Measurements from ENCODE around the gene PROSER3. TPM values are rescaled to one million over a fixed set of nuclear protein-coding genes. Genes with fewer than 3 reads are reported as not detected.

Gene PROSER3
- total RNA-seq (14.8 and 16.3 TPM in 2 replicates), polyA plus RNA-seq (28.9 and 35.7 TPM in 2 replicates)

- Histone ChIP-seq H3K36me3 (no peaks in the 10 kb centered on the region), H3K9me3 (ENCODE audit: low read depth) (no peaks in the 10 kb centered on the region), H3K4me3 (peak within 1 kb of the TSS; percentile 60), H3K4me1 (ENCODE audit: low read depth) (peaks cover 18% of the 10 kb centered on the region), H3K27ac (peak within 1 kb of the TSS; percentile 86), H3K27me3 (no peaks in the 10 kb centered on the region)
- DNase-seq (ENCODE audit: low read depth in 1 of 2, low spot score in 1 of 2), result peak; percentile 98 to 100
- no peak for TF ChIP-seq CTCF (IDR thresholded peaks at IDR 0.05; ENCODE audit: low read depth, low read length)
Measured at GRCh38 chr19:35757749-35758608, at the start of gene PROSER3. TSS of gene PROSER3 (plus strand) at chr19:35758176. CDS start at chr19:35758216, 40 bp downstream.

DNA sequence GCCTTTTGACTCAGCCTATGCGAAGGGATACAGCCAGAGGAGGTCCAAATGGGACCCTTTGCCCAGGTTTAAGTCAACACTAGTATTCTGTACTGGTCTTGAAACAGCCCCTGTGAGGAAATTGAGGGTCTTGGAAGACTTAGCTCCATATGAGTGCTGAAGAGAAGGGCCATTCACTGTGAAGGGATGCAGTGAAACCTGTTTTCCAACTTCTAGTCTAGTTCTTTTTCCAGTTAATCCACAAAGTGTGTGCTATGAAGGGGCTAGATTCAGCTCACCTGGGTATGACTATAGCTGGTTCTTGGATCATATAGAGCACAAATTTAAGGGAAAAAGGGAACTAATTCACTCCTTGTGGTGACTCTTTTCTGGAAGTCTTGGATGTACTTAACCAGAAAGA, 49.6 kb upstream of the PROSER3 start:
- Histone ChIP-seq H3K27me3 (no peaks in the 10 kb centered on the region), H3K27ac (no peak overlapping the region), H3K9me3 (ENCODE audit: low read depth) (no peaks in the 10 kb centered on the region), H3K4me3 (no peak overlapping the region), H3K36me3 (no peaks in the 10 kb centered on the region), H3K4me1 (ENCODE audit: low read depth) (no peaks in the 10 kb centered on the region)
- no peak for TF ChIP-seq CTCF (IDR thresholded peaks at IDR 0.05; ENCODE audit: low read depth, low read length)
- no peak for DNase-seq (ENCODE audit: low read depth in 1 of 2, low spot score in 1 of 2)

GRCh38 chr19:35710784-35711723, 46.9 kb upstream of the PROSER3 start:
- Histone ChIP-seq H3K27ac (no peak overlapping the region), H3K27me3 (no peaks in the 10 kb centered on the region), H3K4me3 (no peak overlapping the region), H3K4me1 (ENCODE audit: low read depth) (peaks cover 5% of the 10 kb centered on the region), H3K9me3 (ENCODE audit: low read depth) (no peaks in the 10 kb centered on the region), H3K36me3 (no peaks in the 10 kb centered on the region)
- TF ChIP-seq CTCF (IDR thresholded peaks at IDR 0.05; ENCODE audit: low read depth, low read length), result no peak
- DNase-seq (ENCODE audit: low read depth in 1 of 2, low spot score in 1 of 2), result no peak

DNA sequence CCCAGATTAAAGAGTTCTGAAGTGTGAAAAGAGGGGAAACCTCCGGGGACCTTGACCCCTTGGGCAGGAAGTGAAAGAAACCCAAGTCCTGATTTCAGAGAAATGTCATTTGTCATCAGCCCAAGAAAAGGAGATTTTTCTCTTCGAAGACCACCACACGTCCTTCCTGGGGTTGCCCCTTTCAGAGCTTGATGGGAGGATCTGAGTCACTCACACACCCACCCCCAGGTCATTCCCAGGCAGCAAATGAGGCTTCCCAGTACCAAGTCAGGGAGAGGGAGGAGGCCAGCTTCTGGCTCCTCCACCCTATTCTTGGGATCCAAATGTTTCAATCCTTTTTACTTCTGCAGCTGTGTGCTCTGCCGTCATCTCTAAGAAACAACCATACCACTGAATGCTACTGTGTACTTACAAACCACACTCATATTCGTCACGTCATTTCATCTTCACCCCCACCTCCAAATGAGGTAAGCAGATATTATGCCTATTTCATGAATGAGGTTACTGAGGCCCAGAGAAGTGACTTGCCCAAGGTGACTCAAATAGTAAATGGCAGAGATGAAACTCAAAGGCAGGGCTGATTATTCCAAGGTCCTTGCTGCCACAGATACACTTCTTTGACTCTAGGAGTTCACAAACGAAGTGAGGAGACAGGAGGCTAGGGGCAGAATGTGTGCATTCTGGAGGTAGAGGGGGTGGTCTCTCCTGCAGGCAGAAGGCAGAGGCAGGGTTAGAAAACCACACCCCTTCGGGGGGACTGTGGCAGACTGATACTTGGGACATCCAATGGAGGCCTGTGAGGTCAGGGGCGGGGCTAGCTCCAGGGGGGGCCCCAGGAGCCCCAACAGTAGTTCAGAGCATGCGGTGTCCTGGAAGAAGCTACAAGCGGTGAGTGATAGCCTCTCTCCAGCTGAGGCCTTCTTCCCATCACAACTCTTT, 45.1 kb upstream of the PROSER3 start:
- no peaks in the 10 kb centered on the region for H3K36me3 ChIP-seq
- H3K27me3 ChIP-seq, result no peaks in the 10 kb centered on the region
- H3K4me3 ChIP-seq, result no peak overlapping the region
- no peak for DNase-seq (ENCODE audit: low read depth in 1 of 2, low spot score in 1 of 2)
- TF ChIP-seq CTCF (IDR thresholded peaks at IDR 0.05; ENCODE audit: low read depth, low read length), result no peak
- peaks cover 6% of the 10 kb centered on the region for H3K4me1 ChIP-seq (ENCODE audit: low read depth)
- no peaks in the 10 kb centered on the region for H3K9me3 ChIP-seq (ENCODE audit: low read depth)
- H3K27ac ChIP-seq, result no peak overlapping the region

- Histone ChIP-seq H3K9me3 (ENCODE audit: low read depth) (no peaks in the 10 kb centered on the region), H3K4me1 (ENCODE audit: low read depth) (peaks cover 6% of the 10 kb centered on the region), H3K27me3 (no peaks in the 10 kb centered on the region), H3K4me3 (no peak overlapping the region), H3K36me3 (no peaks in the 10 kb centered on the region), H3K27ac (no peak overlapping the region)
- DNase-seq (ENCODE audit: low read depth in 1 of 2, low spot score in 1 of 2), result no peak
- TF ChIP-seq CTCF (IDR thresholded peaks at IDR 0.05; ENCODE audit: low read depth, low read length), result no peak
Measured at GRCh38 chr19:35713506-35713850, 44.5 kb upstream of the PROSER3 start.
